Neural crest cell (in vitro differentiated cells): Measurements from ENCODE around the gene ZNF70. TPM values are rescaled to one million over a fixed set of nuclear protein-coding genes. Genes with fewer than 3 reads are reported as not detected.
A peak's percentile ranks its signal among the peaks of the same experiment; 100 is the strongest.

Source experiments
- DNase-seq: peaks from one replicate; pipeline ENCODE4 v3.0.0; 2021; ENCODE audit warnings: low read depth, mixed read lengths, low spot score
- H3K27ac Mint-ChIP-seq: one replicate; pipeline ENCODE4 v1.8.0; 2021; ENCODE audit warnings: mild to moderate bottlenecking, mixed read lengths; ENCODE audit not compliant: unreplicated experiment
- H3K27me3 Mint-ChIP-seq: 2 replicates; pipeline ENCODE4 v1.8.0; 2021; ENCODE audit warnings: low read depth, mild to moderate bottlenecking, mixed read lengths
- H3K36me3 Mint-ChIP-seq: 2 replicates; pipeline ENCODE4 v1.8.0; 2021; ENCODE audit warnings: low read depth, mild to moderate bottlenecking, mixed read lengths
- H3K4me1 Mint-ChIP-seq: 2 replicates; pipeline ENCODE4 v1.8.0; 2021; ENCODE audit warnings: mixed read lengths
- H3K4me3 Mint-ChIP-seq: one replicate; pipeline ENCODE4 v1.8.0; 2021; ENCODE audit warnings: mild to moderate bottlenecking, mixed read lengths
- H3K9me3 Mint-ChIP-seq: 2 replicates; pipeline ENCODE4 v1.8.0; 2021; ENCODE audit warnings: mixed read lengths
- total RNA-seq: library from RNA; stranded (reverse); gene quantifications from 2 replicates; pipeline ENCODE4 v1.2.1, GENCODE V29; 2021
- TF ChIP-seq, protein P1 (sequence below): fragments of 200-600 bp; sonication (generic); conservative IDR thresholded peaks from 2 replicates; pipeline ENCODE4 v1.5.0; 2021; ENCODE audit warnings: antibody characterized with exemption, mild to moderate bottlenecking

ZNF70 gene
- total RNA-seq, 1 donor from 2014 or later = 11.4 TPM

DNA sequence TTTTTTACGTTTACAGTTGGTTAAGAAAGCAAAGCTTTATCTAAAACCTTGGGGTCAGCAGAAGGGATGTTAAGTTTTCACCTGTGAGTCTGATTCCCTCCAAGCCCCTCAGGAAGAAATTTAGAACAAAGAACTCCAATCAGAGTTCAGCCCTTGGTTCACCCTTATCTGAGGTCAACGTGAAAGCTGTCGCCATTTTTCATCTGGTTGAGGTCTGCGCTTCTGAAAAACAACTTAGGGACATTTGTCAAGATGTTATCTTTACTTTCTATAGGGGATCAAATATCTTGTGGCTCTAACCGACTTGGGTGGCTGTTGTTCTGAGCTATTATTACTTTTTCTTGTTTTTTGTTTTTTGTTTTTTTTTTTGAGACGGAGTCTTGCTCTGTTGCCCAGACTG lies 30.1 kb downstream of the ZNF70 start:
- H3K9me3 Mint-ChIP-seq = no peaks in the 10 kb centered on the region
- no peak overlapping the region for H3K27ac Mint-ChIP-seq
- TF ChIP-seq, protein P1, sequence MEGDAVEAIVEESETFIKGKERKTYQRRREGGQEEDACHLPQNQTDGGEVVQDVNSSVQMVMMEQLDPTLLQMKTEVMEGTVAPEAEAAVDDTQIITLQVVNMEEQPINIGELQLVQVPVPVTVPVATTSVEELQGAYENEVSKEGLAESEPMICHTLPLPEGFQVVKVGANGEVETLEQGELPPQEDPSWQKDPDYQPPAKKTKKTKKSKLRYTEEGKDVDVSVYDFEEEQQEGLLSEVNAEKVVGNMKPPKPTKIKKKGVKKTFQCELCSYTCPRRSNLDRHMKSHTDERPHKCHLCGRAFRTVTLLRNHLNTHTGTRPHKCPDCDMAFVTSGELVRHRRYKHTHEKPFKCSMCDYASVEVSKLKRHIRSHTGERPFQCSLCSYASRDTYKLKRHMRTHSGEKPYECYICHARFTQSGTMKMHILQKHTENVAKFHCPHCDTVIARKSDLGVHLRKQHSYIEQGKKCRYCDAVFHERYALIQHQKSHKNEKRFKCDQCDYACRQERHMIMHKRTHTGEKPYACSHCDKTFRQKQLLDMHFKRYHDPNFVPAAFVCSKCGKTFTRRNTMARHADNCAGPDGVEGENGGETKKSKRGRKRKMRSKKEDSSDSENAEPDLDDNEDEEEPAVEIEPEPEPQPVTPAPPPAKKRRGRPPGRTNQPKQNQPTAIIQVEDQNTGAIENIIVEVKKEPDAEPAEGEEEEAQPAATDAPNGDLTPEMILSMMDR = no peak
- H3K36me3 Mint-ChIP-seq = no peaks in the 10 kb centered on the region
- H3K4me1 Mint-ChIP-seq = peaks cover 6% of the 10 kb centered on the region
- no peak for DNase-seq
- H3K27me3 Mint-ChIP-seq = no peaks in the 10 kb centered on the region
- H3K4me3 Mint-ChIP-seq = no peak overlapping the region

DNA sequence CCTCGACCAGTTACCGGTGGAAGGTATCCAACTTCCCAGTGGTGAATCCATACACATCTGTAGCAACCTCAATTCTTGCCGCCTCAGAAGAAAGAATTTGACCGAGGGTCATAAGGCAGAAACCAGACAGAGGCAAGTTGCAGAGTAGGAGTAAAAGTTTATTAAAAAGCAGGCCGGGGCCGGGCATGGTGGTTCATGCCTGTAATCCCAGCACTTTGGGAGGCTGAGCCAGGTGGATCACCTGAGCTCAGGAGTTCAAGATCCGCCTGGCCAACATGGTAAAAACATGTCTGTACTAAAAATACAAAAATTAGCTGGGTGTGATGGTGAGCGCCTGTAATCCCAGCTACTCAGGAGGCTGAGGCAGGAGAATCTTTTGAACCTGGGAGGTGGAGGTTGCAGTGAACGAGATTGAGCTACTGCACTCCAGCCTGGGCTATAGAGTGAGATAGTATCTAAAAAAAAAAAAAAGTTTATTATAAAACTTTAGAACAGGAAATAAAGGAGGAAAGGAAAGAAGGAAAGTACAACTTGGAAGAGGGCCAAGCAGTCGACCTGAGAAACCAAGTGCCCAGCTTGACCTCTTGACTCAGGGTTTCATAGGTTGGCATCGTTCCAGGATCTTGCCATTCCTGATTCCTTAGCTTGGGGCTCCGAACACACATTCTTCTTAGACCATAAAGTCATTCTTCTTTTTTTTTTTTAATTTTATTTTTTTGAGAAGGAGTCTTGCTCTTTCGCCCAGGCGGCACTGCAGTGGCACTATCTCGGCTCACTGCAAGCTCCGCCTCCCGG lies 32.3 kb downstream of the ZNF70 start:
- TF ChIP-seq, protein P1 = no peak
- Mint-ChIP-seq H3K4me1 (peaks cover 6% of the 10 kb centered on the region), H3K9me3 (no peaks in the 10 kb centered on the region), H3K4me3 (peak overlapping the region; percentile 69), H3K27me3 (no peaks in the 10 kb centered on the region), H3K36me3 (peaks cover 3% of the 10 kb centered on the region), H3K27ac (no peak overlapping the region)
- DNase-seq = no peak

DNA sequence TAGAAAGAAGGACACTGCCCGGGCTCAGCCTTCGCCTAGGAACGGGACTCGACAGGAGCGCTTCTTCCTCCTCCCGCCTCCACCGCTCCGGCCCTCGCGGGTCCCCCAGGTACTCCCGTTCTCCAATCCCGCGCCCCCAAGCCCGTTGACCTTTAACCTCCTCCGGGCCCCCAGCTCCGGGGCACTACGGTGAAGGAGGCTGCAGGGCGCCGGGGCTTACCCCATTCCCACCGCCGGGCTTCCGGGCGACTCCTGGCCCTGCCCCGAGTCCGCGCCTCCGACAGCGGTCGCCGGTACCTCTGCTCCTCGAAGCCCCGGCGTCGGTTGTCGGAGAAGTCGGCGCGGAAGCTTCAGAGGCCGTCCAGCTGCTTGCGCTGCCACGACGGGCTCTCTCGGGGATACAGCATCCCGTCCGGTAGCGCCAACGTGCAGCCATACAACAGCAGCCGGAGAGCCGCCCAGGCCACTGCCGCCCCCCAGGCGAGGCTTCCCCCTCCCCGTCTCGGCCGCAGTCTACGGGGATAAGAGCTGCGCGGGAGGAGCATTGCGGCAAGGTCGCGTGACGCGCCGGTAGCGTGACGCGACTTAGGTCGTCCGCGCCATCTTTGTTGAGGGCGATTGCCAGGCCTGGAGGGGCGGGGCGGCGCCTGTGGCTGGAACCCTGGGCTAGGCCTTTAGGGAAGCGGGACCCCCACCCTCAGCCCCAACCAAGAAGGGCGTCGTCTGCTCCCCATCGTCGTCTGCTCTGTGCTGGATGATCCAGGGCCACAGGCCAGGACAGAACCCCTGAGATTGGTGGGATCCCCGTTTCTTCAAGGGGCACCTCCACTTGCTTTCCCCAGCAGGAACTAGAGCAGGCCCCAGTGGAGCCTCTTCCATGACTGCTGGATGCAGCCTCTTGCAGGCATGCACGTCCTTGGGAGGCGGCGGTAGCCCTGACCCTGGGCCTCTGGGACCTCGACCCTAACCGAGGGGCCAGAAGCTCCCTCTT lies 33.8 kb downstream of the ZNF70 start:
- Mint-ChIP-seq H3K4me1 (peaks cover 6% of the 10 kb centered on the region), H3K4me3 (peak overlapping the region; percentile 90), H3K9me3 (no peaks in the 10 kb centered on the region), H3K27me3 (no peaks in the 10 kb centered on the region), H3K27ac (peak overlapping the region; percentile 95), H3K36me3 (peaks cover 3% of the 10 kb centered on the region)
- TF ChIP-seq, protein P1 = no peak
- peak; percentile 89 for DNase-seq

DNA sequence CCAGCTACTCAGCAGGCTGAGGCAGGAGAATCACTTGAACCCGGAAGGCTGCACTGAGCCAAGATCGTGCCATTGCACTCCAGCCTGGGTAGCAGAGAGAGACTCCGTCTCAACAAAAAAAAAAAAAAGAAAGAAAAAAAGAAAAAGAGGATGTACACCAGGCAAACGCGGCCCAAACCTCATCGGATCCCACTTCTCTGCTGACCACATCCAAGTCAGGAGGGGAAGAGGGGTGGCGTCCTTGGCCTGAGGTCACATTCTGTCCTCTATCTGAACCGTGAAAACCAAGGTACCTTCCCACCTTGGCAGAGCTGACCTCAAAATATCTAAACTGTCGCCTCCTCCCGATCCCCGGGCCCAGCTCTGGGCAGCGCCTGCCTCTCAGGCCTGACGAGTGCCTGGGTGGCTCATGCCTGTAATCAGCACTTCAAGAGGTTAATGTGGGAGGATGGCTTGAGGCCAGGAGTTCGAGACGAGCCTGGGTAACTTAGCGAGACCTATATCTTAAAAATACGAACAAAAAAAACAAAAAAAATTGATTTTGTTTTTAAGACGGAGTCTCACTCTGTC lies 35.0 kb downstream of the ZNF70 start:
- Mint-ChIP-seq H3K4me1 (peaks cover 6% of the 10 kb centered on the region), H3K36me3 (peaks cover 3% of the 10 kb centered on the region)

More for the DNA sequence above, 35.0 kb downstream of the ZNF70 start:
- TF ChIP-seq, protein P1 = no peak
- DNase-seq = no peak
- no peaks in the 10 kb centered on the region for H3K27me3 Mint-ChIP-seq
- H3K4me3 Mint-ChIP-seq = peak overlapping the region; percentile 57
- H3K27ac Mint-ChIP-seq = no peak overlapping the region
- no peaks in the 10 kb centered on the region for H3K9me3 Mint-ChIP-seq
